ENCODE measurements around the gene HIBADH. TPM values are rescaled to one million over a fixed set of nuclear protein-coding genes. Genes with fewer than 3 reads are reported as not detected.

Gene HIBADH
- total and polyA plus RNA-seq, 2 donors (not counting 3 experiments of a cell fraction or from before 2014, with no cell fraction given) = 22.6 to 30.5 TPM

DNA sequence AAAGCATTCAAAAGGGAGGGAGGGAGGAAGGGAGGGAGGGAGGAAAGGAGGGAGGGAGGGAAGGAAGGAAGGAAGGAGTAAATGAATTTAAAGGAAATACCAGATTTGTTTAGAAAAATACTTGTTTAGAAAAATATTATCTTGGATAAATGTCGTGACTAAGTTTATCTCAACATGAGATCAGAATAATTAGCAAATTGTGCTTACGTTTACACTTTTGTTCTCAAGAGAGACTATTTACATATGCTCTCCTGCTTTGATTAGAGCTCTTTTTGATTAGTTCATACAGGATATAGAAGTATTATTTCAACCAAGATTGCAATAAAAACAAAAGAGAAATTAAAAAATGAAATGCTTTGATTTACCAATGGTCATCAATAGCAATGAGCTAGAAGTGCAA lies 186.2 kb downstream of the HIBADH start:
- intact Hi-C loops (cut with micrococcal nuclease) (no loop called here), dilution Hi-C loops (cut with MboI; ENCODE audit: extremely low pct_ligation_motif_present, low sequenced_read_pairs) (no loop called here)
- Histone ChIP-seq H3K36me3 (ENCODE audit: control insufficient read depth in 2 of 2, extremely low read depth in 1 of 2, insufficient read depth in 2 of 2, low read length in 2 of 2) (no peaks in the 10 kb centered on the region), H3K9ac (replicated peaks; ENCODE audit: extremely low read depth, insufficient read depth, low read length) (no peak overlapping the region), H2AFZ (ENCODE audit: low read depth, low read length) (no peak overlapping the region), H3K4me3 (replicated peaks in 1 of 3; ENCODE audit: insufficient read depth in 1 of 3, low read depth in 1 of 3, low read length in 3 of 3) (no peak overlapping the region), H4K20me1 (replicated peaks; ENCODE audit: control insufficient read depth, extremely low read depth, insufficient read depth, low read length) (no peaks in the 10 kb centered on the region), H3K4me2 (ENCODE audit: insufficient read depth, low read length) (no peak overlapping the region), H3K27ac (ENCODE audit: insufficient read depth, low read depth, low read length) (no peak overlapping the region), H3K79me2 (ENCODE audit: control insufficient read depth, insufficient read depth, low read length) (no peaks in the 10 kb centered on the region), H3K9me3 (replicated peaks; ENCODE audit: control insufficient read depth, insufficient read depth, low read length) (no peaks in the 10 kb centered on the region), H3K9me1 (replicated peaks; ENCODE audit: control insufficient read depth, extremely low read depth, insufficient read depth, low read length) (no peaks in the 10 kb centered on the region), H3K27me3 (ENCODE audit: control insufficient read depth in 2 of 2, insufficient read depth in 2 of 2, low read length in 2 of 2) (peaks cover 3 to 8% of the 10 kb centered on the region in 2 experiments), H3K4me1 (ENCODE audit: control insufficient read depth, extremely low read depth, insufficient read depth, low read length) (no peaks in the 10 kb centered on the region)
- no peak for FAIRE-seq
- DNase-seq (ENCODE audit: low read depth, low spot score) = no peak
- no TSS peak for BruUV-seq (replicated peaks)
- CTCF ChIA-PET = no interaction called here
- TF ChIP-seq POLR2A (IDR thresholded peaks at IDR 0.05; ENCODE audit: low read depth, low read length) (no peak), MYC (IDR thresholded peaks at IDR 0.05; ENCODE audit: low read depth, low read length) (no peak), FOS (IDR thresholded peaks at IDR 0.05; ENCODE audit: borderline replicate concordance, insufficient read depth, low read length) (no peak), JUN (IDR thresholded peaks at IDR 0.05; ENCODE audit: borderline replicate concordance, insufficient read depth, insufficient read length, low read depth) (no peak), GATA2 (IDR thresholded peaks at IDR 0.05; ENCODE audit: insufficient read depth, insufficient read length, low read depth, low read length) (no peak), POLR2AphosphoS5 (IDR thresholded peaks at IDR 0.05; ENCODE audit: insufficient read depth, low read depth, low read length) (no peak), EZH2 (IDR thresholded peaks at IDR 0.05; ENCODE audit: borderline replicate concordance, low read depth, low read length, severe bottlenecking) (no peak)
- TF ChIP-seq, protein P1, sequence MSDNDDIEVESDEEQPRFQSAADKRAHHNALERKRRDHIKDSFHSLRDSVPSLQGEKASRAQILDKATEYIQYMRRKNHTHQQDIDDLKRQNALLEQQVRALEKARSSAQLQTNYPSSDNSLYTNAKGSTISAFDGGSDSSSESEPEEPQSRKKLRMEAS (IDR thresholded peaks at IDR 0.05; ENCODE audit: insufficient read depth, insufficient read length) = no peak
- TF ChIP-seq, protein P2, sequence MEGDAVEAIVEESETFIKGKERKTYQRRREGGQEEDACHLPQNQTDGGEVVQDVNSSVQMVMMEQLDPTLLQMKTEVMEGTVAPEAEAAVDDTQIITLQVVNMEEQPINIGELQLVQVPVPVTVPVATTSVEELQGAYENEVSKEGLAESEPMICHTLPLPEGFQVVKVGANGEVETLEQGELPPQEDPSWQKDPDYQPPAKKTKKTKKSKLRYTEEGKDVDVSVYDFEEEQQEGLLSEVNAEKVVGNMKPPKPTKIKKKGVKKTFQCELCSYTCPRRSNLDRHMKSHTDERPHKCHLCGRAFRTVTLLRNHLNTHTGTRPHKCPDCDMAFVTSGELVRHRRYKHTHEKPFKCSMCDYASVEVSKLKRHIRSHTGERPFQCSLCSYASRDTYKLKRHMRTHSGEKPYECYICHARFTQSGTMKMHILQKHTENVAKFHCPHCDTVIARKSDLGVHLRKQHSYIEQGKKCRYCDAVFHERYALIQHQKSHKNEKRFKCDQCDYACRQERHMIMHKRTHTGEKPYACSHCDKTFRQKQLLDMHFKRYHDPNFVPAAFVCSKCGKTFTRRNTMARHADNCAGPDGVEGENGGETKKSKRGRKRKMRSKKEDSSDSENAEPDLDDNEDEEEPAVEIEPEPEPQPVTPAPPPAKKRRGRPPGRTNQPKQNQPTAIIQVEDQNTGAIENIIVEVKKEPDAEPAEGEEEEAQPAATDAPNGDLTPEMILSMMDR (IDR thresholded peaks at IDR 0.05; ENCODE audit: extremely low read depth in 1 of 2, insufficient read depth in 1 of 2, low read depth in 1 of 2, low read length in 2 of 2) = no peak
- POLR2A ChIA-PET = no interaction called here

Other genes starting within 250 kb of the HIBADH start
- gene TAX1BP1, start 77.3 kb upstream of the HIBADH start, total RNA-seq = 70.4 and 77.7 TPM in 2 replicates
- 69.6 and 93.2 TPM in 2 replicates for gene TAX1BP1, start 77.3 kb upstream of the HIBADH start, polyA plus RNA-seq

All from endothelial cell of umbilical vein (primary cell).